Measurements from ENCODE around the gene PSMG2. TPM values are rescaled to one million over a fixed set of nuclear protein-coding genes. Genes with fewer than 3 reads are reported as not detected.

Gene PSMG2
- total and polyA plus RNA-seq, 2 of the 13 experiments (the other 11 are each of a cell fraction or from before 2014, with no cell fraction given), result 53.4 to 94.8 TPM

DNA sequence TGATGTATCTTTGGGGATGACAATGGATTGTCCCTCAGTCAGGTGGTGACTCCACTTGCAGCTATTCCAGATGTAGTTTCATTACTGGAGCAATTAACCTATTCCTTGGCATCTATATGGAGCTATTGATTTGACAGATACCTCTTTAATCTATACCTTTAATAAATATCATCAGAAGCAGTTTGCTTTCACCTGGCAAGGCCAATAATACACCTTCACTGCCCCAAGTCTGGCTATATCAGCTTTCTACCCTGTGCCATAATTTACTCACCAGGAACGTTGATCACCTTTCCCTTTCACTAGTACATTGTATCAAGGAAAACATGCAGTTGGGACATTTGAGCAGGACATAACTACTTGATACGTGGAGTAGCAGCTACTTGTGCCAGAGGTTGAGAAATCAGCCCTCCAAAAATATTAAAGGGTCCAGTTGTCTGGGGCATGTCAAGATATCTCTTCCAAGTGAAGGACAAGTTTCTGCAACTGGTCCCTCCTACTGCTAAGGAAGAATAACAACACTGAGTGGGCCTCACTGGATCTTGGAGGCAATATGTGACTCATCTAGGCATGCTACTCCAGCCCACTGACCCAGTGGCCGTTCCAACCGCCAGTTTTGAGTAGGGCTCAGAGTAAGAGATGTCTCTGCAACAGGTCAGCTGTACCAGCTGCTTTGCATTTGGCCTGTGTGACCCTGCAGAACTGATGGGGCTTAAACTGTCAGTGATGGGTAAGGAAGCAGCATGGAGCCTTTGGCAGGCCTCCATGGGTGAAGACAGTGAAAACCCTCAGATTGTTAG lies 67.0 kb downstream of the PSMG2 start (continued):
- TF ChIP-seq XBP1 (CRISPR knock-in tag; IDR thresholded peaks at IDR 0.05) (no peak), ZNF510 (CRISPR knock-in tag; IDR thresholded peaks at IDR 0.05; ENCODE audit: low read depth) (no peak), BCL6 (CRISPR knock-in tag; IDR thresholded peaks at IDR 0.05) (no peak), HNRNPH1 (optimal IDR thresholded peaks at IDR 0.05; ENCODE audit: low read depth, low read length) (no peak), EEA1 (CRISPR knock-in tag; IDR thresholded peaks at IDR 0.05; ENCODE audit: borderline replicate concordance) (no peak), ZMAT3 (CRISPR knock-in tag; conservative IDR thresholded peaks at IDR 0.05) (no peak), NFIB (CRISPR knock-in tag; IDR thresholded peaks at IDR 0.05; ENCODE audit: borderline replicate concordance) (no peak), ATF7 (IDR thresholded peaks at IDR 0.05) (no peak), ATF7 (CRISPR knock-in tag; IDR thresholded peaks at IDR 0.05) (no peak)
- TF ChIP-seq, protein P1, sequence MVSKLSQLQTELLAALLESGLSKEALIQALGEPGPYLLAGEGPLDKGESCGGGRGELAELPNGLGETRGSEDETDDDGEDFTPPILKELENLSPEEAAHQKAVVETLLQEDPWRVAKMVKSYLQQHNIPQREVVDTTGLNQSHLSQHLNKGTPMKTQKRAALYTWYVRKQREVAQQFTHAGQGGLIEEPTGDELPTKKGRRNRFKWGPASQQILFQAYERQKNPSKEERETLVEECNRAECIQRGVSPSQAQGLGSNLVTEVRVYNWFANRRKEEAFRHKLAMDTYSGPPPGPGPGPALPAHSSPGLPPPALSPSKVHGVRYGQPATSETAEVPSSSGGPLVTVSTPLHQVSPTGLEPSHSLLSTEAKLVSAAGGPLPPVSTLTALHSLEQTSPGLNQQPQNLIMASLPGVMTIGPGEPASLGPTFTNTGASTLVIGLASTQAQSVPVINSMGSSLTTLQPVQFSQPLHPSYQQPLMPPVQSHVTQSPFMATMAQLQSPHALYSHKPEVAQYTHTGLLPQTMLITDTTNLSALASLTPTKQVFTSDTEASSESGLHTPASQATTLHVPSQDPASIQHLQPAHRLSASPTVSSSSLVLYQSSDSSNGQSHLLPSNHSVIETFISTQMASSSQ (IDR thresholded peaks at IDR 0.05; ENCODE audit: low read depth), result no peak
- TF ChIP-seq, protein P1 (CRISPR knock-in tag; IDR thresholded peaks at IDR 0.05; ENCODE audit: borderline replicate concordance), result no peak

Data from HepG2 (cell line).